Inflammatory macrophage treated with lipopolysaccharide for 4 hours (primary cell): Measurements from ENCODE around the gene PRSS53.
A peak's percentile ranks its signal among the peaks of the same experiment; 100 is the strongest.

Experiments
- DNase-seq: peaks from one replicate; pipeline ENCODE4 v3.0.0-alpha.2; 2020

The PRSS53 gene

DNA sequence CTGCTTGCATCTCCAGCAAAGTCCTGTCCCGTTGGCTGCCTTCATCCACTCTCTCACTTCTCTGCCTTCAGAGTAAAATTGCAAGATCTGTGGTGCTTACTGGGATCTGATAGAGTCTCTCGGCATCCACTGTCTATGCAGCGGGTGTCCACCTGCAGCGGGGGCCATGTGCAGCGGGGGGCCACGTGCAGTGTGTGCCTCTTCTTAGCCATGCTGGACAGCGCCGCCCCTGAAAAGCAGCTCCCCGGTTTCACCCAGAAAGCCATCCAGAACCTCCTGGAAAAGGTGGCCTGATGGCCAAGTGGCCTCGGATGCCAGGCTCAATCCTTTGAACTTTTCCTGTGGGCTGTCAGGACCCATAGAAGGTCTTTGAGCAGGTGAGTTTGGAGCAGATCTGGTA, 45.9 kb downstream of the PRSS53 start:
- DNase-seq, result no peak

DNA sequence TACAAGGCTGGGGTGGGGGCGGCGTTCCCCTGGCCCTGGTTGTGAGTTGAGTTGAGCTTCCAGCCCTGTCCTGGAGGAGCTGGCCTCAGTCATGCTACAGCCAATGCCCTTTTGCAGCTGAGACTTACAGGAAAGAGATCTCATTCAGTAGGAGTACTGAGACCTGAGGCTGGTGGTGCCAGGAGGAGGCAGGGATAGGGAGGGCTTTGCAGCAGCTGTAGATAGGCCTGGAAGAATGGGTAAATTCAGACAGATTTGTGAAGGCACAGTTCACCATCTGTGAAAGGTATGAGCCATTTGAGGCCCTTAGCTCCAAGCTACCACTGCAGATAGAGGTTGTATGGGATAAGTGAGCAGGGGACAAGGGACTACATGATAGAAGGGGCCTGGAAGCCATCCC, 49.8 kb downstream of the PRSS53 start:
- no peak for DNase-seq

DNA sequence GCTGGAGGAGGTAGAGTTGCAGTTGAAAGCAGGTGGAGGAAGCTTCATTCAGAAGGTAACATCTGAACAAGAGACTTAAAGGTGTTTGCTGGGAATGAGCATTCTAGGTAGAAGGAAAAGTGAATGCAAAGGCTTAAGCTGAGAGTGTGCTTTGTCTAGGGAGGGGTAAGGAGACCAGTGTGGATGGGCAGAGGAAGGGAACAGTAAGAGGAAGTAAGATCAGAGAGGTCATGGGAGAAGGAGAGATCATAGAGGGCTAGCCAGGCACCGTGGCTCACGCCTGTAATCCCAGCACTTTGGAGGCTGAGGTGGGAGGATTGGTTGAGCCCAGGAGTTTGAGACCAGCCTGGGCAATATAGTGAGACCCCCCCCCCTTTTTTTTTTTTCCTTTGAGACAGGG, 52.1 kb downstream of the PRSS53 start:
- peak; percentile 68 for DNase-seq

DNA sequence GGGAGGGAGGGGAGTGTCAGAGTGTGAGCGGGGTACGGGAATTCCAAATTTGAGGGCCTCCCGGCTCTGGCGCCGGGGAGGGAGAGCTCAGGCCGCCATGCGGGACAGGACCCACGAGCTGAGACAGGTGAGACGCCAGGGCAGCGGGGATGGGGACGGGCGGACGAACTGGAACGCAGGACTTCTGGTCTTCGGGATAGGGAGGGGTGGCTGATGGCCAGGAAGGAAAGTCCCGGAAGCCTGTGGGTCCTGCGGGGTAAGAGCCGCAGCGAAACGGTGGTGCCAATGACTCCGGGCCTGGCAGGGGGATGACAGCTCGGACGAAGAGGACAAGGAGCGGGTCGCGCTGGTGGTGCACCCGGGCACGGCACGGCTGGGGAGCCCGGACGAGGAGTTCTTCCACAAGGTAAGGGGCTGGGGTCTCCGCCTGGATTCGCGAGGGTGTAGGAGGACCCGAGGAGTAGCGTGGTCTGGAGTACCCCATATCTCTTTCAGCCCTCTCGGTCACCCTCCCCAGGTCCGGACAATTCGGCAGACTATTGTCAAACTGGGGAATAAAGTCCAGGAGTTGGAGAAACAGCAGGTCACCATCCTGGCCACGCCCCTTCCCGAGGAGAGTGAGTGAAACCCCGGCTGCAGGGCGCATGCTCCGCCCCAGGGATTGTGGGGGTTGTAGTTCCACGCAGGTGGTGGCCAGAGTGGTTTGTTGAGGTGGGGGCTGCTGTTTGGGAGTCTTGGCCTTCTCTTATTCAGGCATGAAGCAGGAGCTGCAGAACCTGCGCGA, 54.8 kb downstream of the PRSS53 start:
- DNase-seq, result peak; percentile 87
